Right renal cortex interstitium (tissue), 3 donors: ENCODE data around the gene GC. TPM values are rescaled to one million over a fixed set of nuclear protein-coding genes. Genes with fewer than 3 reads are reported as not detected.

Source experiments
- polyA plus RNA-seq, 3 donors: library from polyadenylated mRNA; unstranded; fragments of 120-200 nt; gene quantifications; one replicate each; pipeline ENCODE4 v1.2.1, GENCODE V29; 2013; ENCODE audit not compliant: insufficient read length in 3 of 3

Gene GC
- polyA plus RNA-seq, 3 donors = 0.33 to 0.62 (median 0.41) TPM

Other genes starting within 250 kb of the GC start
- 1 to 10 TPM in 1 of 3 donors, under 1 TPM in 2; 0.74 to 1.6 (median 0.92) TPM for gene NPFFR2, start 247.9 kb upstream of the GC start, polyA plus RNA-seq